GM12801 (cell line): ENCODE results near the gene FGGY.

Experiments
- TF ChIP-seq, protein P1 (sequence below): IDR thresholded peaks from one replicate; pipeline ENCODE4 v1.5.1; 2011; ENCODE audit warnings: control low read depth; ENCODE audit not compliant: insufficient read length; ENCODE audit errors: extremely low read depth

FGGY gene

DNA sequence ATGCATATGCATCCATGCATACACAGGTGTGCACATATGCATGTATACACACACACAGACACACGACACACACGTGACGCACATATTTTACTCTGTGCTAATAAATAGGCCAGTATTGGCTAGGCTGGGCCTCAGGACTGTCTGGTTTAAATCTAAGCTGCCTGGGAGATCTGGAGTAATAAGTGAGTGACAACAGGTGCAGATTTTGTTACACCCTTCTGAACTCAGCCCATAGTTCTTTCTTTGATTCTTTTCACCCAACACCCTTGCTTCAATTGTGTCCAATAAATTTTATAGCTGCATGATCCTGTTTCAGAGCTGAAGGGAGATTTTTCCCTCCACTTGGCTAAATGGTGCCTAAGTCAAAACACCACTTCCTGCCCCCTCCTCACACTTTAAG, 132.8 kb downstream of the FGGY start:
- TF ChIP-seq, protein P1, sequence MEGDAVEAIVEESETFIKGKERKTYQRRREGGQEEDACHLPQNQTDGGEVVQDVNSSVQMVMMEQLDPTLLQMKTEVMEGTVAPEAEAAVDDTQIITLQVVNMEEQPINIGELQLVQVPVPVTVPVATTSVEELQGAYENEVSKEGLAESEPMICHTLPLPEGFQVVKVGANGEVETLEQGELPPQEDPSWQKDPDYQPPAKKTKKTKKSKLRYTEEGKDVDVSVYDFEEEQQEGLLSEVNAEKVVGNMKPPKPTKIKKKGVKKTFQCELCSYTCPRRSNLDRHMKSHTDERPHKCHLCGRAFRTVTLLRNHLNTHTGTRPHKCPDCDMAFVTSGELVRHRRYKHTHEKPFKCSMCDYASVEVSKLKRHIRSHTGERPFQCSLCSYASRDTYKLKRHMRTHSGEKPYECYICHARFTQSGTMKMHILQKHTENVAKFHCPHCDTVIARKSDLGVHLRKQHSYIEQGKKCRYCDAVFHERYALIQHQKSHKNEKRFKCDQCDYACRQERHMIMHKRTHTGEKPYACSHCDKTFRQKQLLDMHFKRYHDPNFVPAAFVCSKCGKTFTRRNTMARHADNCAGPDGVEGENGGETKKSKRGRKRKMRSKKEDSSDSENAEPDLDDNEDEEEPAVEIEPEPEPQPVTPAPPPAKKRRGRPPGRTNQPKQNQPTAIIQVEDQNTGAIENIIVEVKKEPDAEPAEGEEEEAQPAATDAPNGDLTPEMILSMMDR: no peak

DNA sequence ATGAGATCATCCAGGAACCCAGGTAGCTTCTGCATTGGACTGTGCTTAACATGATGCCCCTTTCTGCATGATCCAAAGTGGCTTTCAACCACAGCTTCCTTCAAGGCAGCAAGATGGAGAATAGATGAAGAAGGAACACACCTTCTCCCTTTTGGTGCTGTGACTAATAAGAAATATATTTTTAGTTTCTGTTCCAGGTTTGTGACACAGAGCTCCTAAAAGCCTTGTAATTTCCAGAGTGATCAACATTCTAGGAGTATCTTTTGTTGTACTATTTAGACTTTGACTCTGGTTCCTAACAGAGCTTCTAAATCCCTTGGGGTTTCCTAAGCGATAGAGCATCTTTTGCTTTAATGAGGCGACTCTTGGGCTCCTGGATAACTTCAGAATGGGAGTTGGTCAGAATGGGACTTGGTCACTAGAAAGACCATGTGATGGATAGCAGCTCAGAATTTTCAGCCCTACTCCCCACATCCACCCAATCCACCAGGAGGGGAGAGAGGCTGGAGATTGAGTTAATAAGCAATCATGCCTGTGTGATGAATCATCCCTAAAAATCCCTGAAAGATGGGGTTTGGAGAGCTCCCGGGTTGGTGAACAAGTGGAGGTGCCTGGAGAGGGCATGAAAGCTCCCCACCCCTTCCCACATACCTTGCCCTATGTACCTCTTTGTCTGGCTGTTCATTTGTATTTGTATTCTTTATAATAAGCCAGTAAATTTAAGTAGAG, 134.8 kb downstream of the FGGY start:
- TF ChIP-seq, protein P1: no peak

DNA sequence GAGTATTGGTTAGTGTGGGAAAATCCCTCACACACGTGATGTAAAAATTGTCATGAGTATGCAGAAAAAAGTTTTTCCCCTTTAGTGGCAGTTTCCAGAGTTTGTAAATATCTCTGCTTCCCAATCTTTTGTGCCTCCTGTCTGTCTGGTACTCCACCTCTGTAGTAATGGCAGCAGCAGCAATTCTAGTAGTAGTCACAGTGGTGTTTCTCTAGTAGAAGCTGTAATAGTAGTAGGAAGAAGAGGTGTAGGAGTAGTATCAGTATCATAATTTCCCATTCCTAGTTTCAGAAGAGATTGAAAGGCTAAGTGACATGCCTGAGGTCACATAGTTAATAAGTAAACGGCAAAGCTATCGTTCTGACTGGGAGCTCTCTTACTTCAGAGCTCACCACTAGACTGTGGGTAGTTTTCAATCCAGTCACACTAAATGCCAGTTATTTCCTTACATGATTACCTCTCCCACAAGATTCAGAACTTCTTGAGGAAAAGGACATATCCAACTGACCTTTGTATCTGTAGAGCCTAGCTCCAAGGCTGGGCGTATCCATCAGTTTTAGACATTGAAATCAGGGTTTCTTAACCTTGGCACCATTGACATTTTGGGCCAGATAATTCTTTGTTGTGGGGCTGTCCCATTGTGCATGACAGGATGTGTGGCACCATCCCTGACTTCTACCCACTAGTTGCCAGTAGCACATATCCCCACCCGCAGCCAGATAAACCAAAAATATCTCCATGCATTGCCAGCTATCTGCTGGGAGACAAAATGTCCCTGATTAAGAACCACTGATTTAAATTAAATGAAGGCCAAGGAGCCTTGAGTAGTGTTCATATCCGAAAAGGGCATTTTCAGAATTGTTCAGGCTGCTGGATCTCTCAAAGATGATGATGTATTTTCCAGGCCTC, 135.9 kb downstream of the FGGY start:
- TF ChIP-seq, protein P1: no peak

DNA sequence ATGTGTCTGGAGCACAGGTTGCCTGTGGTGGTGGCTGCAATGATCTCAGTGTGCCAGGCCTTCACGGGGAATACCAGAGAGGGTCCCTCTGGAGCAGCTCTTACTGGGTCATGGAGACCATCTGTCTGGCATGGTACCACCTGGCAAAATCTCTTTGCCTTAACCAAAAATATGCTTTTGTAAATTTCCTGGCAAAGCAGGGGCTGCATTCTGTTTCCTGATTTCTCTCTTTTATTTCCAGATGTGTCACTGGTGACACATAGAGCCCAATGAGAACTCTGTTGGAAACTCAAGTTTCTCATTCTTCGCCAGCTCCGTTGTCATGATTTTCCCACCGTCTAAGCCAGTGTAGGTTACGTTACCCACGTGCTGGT, 136.5 kb downstream of the FGGY start:
- TF ChIP-seq, protein P1: no peak

DNA sequence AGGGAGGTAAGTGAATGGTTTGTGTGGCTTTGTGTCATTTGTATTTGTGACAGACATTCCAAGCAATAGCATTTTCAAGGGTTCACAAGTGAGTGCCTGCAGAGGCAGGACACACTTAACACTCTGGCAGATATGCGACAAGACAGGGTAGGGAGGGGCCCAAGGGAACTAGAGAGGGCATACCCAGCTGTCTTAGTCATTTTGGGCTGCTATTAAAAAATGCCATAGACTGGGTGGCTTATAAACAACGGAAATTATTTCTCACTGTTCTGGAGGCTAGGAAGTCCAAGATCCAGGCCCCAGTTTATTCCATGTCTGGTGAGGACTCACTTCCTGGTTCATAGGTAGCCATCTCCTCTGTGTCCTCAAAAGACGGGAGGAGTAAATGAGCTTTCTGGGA, 137.4 kb downstream of the FGGY start:
- TF ChIP-seq, protein P1: no peak

DNA sequence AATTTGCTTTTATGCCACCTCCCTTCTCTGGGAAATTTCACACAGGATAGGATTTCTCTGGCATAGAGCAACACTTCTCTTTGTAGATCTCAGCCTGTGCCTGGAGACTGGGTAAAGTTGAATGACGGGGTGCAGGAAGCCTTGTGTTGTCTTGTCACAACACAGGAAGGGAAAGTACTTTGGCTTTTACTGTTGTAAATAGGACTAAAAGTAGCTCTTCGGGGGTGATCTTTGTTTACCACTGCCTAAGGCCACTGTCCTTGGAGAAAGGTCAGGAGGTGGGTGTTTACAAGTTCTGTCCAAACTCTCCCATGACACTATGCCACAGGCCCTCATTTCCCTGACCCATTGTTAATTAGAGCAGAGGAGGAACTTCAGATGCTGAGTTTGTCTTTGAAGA, 139.7 kb downstream of the FGGY start:
- TF ChIP-seq, protein P1: no peak

DNA sequence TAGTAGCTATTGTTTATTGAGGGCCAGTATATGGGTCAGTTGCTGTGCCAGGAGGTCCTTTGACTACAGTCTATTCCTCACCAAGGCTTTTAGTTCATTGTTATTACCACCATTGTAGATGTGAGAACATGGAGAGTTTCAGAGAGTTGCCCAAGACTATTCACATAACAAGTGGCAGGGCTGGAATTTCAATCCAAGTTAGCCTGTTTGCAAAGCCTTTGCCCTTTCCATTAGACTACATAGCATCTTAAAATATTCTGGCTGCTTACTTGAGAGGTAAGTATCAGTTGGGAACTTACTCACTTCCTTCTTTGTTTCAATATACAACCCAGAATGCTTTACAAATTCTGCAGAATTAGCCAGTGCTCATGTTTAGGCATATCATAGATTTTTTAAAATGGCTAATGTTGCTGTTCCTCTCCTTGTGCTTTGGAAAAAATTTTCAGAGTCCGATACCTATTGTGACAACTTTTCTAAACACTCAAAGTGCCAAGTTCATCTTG, 141.2 kb downstream of the FGGY start:
- TF ChIP-seq, protein P1: no peak
